ENCODE results near the gene ADAMTS9.

The ADAMTS9 gene

DNA sequence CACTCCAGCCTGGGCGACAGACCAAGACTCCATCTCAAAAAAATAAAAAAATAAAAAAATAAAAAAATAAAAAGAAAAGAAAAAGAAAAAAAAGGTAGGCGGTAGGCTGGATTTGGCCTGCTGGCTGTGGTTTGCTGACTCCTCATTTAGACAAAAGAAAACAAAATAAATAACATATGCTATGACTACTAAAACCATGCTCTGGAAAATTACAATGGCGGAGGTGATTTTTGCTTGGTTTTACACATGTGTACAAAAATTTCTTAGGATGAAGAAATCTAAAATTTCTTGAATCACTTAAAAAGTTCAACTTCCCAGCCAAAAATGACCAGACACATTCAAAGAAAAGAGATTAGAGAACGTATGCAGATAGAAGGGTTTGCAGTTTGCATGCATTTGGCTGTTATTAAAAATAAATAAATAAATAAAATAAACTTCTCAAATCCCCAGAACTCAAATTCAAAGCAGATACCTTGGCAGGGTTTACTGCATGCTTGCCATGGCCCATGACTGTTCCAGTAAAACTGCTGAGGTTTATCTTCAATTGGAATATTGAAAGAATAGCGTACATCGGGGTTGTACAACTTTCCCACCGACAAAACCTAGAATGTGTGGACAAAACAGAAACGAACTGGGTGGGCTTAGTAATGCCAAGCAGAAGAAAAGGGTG is 65.9 kb downstream of the ADAMTS9 start:
- DNase-seq (ENCODE audit: low read depth, low spot score): no peak

DNA sequence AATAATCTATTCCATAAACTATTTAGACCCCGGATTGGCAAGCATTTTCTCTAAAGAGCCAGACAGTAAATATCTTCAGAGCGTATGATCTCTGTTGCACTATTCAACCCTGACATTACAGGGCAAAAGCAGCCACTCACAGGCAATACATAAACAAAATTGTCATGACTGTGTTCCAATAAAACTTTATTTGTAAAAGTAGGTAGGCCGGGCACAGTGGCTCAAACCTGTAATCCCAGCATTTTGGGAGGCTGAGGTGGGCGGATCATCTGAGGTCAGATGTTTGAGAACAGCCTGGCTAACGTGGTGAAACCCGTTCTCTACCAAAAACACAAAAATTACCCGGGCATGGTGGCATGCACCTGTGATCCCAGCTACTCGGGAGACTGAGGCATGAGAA is 66.5 kb downstream of the ADAMTS9 start:
- no peak for DNase-seq (ENCODE audit: low read depth, low spot score)

DNA sequence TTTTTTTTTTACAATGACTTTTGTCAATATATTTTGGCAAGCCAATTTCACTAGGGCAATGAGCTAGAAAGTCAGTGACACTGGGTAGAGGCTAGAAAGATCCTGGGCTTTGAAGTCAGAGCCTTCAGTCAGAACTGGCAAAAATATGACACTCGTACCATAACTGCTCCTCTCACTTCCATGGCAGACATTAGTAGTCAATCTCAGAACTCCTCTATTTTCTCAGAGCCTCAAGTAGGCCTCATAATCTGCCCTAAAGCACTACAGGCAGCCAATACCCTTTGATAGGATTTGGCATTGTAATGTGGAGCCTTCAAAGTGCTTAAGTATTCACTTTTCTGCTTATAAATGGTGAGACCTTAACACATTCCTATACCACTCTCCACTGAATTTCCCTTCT is 67.8 kb downstream of the ADAMTS9 start:
- no peak for DNase-seq (ENCODE audit: low read depth, low spot score)

DNA sequence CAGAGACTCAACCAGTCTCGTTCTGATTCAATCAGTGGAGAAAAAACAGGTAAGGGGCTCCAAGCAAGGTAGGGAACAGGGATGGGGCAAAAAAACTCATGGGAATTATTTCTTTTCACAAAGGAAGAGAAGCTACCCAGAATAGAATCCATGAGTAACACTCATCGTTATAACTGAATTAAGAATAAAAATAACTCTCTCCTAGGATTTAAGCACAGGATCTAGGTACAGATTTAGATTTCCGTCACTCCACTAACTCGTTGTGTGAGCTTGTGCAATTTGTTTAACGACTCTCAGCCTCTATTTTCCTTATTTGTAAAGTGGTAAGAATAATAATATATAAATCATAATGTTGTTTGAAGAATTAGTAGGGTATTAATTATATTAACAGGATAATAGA is 68.6 kb downstream of the ADAMTS9 start:
- DNase-seq (ENCODE audit: low read depth, low spot score): no peak

DNA sequence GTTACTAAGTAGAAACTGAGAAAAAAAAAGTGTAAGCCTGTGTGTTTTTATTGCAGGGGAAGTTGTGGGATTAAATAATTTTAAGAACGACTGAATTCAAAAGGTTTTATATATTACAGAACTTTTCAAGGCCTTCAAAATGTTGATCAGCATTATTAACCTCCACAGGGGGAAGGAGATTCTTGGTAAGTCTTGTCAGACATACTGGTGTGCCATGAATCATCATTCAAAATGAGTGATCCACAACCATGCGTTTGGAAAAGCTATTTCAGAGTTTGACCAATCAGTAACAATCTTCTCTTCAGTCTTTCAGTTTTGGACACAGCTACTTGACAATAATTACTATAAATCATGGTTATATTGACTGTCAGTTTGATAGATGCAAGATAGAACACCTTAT is 70.2 kb downstream of the ADAMTS9 start:
- no peak for DNase-seq (ENCODE audit: low read depth, low spot score)

DNA sequence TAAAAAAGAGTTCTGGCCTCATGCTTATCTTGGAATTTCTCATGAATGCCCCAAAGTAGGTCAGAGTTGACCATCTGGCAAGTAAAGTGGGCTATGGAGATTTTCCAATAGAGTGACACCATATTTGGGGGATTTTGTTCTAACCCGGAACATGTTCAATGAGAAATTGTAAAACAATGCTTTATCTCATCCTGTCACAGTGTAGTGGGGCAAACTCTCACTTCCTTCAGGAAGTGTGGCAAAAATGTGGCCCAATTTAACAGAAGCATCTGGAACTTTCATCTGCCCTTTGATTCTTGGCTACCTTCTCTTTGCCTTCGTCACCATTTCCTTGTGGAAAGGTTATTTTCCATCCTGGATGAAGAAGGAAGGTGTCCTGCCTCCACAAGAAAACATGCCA is 70.8 kb downstream of the ADAMTS9 start:
- no peak for DNase-seq (ENCODE audit: low read depth, low spot score)

DNA sequence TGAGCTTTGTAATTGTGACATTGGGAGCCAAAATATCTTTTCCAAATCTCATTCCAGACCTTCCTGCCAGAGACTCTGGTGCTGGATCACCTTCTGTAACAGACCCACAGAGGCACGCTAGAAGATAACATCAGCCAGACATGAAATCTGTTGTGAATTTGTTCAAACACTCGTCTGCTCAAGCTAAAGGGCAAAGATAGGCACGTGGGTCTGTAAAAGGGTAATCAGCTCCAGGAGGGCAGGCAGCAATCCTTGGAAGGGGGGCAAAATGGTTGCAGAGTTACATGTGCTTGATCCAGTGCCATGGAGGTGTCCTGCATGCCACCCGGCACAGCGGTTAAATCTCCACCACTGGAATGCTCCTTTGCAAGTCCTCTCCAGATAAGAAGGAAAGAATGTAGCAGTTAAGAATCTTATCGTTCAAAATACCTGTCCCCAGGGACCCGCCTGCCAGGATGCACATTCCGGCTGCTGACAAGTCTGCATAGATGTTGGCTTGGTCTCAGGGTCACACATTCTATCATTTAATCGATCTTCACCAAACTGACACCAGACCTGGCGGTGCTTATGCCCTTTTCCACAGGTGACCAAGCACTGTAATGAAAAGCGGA is 74.8 kb downstream of the ADAMTS9 start:
- DNase-seq (ENCODE audit: low read depth, low spot score): no peak

DNA sequence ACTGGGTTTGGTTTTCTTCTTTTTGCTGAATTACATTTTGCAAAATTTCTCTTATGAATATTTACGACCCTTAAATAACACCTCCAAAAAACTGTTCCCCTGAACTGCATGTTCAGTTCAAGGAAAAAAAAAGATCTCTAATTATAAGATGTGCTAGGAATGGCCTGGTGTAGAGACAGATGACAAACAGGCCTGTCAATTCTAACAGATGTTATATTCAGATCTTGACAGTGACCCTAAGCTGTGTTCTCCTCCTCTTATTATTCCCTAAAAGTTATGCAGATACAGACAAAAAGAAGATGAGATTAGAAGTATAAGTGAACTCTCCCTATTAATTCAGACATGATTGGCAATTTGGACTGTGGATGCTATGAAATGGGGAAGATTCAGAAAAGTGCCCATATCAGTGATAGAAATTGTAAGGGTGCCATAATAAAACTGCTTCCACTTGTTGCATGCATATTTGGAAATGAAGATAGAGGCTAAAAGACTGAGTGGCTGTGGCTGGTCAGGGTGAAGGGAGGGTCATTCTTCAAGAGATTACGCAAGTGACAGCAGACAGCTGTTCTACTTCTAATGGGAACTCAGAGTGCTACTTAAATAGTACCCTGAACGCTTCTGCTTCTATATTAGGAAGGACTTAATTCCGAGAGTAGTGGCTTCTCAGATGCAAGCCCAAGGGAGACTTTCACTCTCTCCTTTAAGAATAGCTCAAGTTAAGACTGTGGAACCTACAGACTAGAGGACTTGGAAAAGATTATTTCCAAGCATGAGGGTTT is 75.5 kb downstream of the ADAMTS9 start:
- no peak for DNase-seq (ENCODE audit: low read depth, low spot score)

DNA sequence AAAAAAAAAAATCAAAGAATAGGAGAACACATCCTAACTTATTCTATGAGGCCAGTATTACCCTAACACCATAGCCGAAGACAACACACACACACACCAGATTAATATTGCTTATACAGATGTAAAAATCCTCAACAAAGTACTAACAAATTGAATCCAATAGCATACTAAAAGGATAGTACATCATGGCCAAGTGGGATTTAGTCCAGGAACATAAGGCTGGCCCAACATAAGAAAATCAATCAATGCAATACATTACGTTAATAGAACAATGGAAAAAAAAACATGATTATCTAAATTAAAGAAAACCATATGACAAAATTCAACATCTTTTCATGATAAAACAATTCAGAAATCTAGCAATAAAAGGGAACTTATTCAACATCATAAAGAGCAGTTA is 79.1 kb downstream of the ADAMTS9 start:
- DNase-seq (ENCODE audit: low read depth, low spot score): no peak

DNA sequence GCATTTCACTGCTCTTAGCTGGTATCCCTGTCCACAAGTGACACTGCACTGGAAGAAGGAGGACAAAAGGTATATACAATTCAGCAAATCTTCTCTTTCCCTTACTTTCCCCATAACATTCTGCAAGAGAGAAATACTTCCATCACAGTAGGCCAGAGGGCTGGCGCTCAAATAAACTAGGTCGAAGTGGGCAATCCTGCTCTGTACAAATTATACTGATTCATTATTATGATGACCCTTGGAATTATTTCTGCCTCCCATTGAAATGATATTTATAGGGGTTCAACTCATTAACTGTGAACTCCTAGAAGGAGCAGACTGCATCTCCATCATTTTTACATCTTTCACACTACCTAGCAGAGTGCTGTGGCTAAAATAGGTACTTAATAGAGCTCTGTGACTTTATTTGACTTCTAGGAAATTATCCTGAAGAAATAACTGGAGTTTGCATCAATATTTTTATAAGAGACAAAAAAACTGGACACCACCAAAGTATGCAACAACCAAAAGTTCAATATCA is 80.7 kb downstream of the ADAMTS9 start:
- no peak for DNase-seq (ENCODE audit: low read depth, low spot score)

DNA sequence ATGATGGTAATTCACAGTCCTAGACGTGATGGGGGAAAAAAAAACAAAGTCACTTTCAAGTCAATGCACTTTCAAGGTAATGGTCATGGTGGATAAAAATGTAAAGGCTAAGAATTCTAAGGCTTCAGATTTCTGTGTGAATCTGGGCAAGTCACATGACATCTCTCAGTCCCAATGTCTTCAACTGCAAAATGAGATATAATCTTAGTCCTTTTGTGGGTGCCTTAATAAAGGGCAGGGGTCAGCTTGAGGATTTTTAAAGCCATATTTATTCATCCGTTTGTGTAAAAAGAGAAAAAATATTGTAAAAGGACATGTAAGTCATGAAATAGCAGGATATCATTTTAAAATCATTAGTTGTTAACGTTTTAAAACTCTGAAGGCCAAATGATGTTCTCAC is 83.5 kb downstream of the ADAMTS9 start:
- no peak for DNase-seq (ENCODE audit: low read depth, low spot score)

DNA sequence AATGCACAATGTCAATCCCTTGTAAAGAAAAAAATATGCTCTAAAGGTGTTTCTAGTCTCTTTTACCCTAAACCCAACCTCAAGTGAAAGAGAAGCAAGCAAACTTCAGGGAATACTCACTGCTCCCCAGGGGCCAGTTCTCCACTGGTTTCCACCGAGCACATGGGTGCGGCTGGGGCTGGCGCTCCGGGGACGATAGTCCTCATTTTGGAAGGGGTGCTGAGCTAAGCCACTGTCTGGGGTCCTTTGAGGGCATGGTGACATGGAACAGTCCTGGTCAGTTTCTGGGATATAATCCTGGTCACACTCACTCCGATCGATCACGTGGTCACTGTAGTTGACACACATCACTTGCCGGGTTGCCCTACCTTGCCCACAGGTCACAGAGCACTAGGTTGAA is 86.0 kb downstream of the ADAMTS9 start:
- DNase-seq (ENCODE audit: low read depth, low spot score): no peak

DNA sequence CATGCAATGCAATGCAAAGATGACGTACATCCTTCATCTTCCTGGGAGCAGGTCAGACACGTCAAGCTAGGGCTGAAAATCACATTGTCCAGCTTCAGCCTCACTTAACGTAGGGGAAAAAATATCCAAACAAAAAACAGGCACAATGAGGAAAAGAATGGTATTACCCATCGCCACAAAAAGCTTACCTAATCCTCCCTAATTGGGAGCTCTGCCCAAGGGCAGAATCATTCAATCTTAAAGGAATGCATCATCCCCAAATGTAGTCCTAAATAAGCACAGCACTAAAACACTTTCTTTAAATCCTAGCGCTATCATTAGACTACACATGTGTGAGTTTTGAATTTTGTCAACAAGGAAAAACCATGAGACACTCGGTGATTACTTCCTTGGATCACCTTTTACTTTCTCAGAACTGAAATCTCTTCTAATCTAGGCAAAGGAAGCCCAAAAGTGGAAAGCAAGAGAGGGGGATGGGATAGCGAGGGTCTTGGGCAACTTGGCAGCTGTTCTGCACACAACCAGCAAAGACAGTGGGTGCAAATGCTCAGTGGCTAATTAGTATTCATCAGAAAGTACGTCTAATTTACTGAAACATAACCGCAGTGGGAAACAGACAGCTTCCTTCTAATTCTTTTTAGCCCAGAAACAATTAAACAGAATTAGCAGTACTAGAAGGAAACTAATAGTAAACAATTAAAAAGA is 87.4 kb downstream of the ADAMTS9 start:
- no peak for DNase-seq (ENCODE audit: low read depth, low spot score)

DNA sequence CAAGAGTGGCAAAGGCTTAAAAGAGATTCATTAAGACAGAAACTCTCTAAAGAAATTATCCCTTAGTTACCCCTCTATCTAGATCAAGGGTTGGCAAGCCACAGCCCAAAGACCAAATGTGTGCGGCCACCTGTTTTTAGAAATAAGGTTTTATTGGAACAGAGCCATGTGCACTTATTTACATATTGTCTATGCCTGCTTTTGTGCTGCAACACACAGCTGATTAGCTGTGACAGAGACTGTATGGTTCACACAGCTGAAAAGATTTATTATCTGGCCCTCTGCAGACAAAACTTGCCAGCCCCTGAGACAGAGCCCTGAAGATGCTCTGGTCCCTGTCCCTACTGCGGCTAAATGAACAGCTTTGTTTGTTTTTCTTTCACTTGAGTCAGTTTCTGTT is 88.1 kb downstream of the ADAMTS9 start:
- DNase-seq (ENCODE audit: low read depth, low spot score): no peak

DNA sequence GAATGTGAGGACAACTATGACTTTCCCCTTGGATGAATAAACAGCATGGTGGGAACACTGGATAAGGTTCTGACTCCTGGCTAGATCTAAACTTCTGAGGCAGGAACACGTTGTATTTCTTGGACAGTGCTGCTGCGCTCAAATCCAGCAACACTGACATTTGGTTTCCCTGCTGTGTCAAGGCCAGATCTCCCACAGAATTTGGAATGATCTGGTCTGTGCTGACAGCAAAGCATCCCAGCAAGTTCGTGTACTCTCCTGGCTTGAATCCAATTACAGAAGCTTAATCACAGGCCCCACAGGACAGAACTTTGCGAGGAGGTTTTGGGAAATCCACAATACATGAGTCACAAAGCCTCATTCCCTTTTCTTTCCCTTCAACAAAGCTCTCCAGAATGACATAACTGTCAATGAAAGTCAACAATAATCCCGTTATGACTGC is 92.5 kb downstream of the ADAMTS9 start:
- no peak for DNase-seq (ENCODE audit: low read depth, low spot score)

DNA sequence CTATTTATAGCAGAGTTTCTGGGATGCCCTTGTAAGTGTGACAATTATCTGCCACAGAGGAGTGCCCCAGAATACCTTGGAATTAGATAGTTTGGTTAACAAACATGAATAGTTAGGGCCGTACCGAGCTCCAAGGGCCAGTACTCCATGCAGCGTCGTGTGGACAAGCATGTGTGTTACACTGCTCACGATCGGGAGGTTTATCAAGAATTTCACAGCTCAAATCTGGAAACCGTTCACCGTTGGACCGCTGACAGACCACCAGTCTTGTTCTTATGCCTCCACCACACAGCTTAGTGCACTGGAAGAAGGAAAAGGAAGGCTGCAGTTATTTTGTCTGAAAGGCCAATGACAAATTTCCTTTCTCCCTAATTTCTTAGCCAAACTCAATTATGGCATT is 93.7 kb downstream of the ADAMTS9 start:
- no peak for DNase-seq (ENCODE audit: low read depth, low spot score)

DNA sequence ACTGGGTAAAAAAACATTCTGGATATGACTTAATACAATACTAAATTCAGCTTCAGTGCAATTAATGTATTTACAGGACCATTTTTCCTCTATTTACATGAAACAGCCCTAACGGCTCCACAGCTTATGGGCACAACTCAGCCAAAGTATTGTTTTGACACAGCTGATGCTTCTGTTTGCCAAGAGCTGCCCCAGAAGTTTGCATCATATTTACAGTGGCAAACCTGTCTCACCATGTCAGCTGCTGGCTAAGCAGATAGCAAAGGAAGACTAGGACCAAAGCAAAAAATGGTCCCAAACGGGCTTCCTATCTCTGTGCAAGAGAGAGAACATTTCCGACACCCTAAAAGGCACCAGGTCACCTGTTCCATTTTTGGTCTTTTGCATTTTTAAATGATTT is 94.5 kb downstream of the ADAMTS9 start:
- DNase-seq (ENCODE audit: low read depth, low spot score): no peak

DNA sequence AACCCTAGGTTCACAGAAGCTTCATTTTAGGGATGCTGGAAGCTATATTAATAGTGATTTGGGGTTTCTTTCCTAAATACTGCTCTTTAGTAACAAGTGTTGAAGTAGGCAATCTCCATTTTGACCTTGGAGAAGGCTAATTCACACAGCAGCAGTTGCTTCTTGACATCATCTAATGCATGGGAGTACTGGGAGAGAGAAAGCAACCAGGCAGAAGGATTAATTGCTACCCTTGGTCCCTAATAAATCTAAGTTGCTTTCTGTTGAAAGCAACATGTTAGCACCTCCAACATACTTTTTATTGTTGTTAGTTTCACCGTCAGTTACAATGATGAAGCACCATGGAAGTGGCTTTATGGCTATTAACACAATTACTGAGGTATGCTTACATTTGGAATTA is 96.2 kb downstream of the ADAMTS9 start:
- DNase-seq (ENCODE audit: low read depth, low spot score): no peak

DNA sequence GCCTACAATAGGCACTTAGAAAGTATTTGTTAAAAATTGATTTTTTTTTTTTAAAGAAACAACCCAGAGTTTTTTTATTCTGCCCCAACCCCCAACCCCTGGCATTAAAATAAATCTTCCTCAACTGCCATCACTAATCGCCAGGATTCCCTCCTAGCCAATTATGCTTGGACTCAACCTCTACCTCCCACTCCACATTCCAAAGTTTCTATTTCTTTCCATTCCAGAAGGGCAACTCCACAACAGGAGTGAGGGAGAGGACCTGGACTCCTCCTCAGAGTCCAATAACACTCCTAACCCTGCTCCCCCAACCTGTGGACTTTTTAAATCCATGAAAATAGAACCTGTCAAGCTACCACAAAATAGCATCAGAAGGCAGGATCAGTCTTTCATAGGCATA is 99.4 kb downstream of the ADAMTS9 start:
- DNase-seq (ENCODE audit: low read depth, low spot score): no peak

DNA sequence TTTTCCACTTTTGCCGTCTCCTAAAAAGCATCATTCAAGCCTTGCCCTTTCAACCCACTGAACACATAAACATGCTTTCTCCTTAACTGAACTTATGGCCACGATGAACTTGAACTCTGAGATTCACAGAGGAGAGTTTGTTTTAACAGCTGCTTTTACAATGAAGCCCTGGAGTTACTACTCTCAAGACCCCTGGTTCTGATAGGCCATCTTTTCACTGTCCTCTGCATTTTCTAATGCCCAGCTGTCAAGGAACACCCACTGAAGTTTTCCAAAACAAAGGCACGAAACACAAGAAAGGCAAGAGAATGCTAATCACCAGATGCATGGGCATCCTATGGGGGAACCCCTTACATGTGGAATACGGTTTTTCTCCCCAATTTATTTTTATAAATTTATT is 100.8 kb downstream of the ADAMTS9 start:
- DNase-seq (ENCODE audit: low read depth, low spot score): no peak

DNA sequence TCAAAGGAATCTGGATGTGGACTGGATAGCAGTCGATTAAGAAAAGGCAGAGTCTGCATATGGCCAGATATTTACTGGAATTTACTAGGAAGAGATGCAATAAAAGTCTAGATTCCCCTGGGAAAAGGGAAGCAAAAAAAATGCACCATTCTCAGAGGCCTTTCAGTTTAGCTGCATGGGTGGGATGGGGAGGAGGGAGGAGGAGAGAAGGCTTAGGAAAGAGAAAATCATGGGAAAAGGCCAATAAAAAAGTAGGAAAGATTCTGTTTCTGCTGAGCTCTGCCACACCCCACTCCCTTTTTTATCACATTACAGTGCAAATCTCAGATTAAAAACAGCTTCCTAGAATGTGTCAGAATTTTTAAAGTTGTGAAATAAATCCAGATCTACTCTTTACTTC is 103.6 kb downstream of the ADAMTS9 start:
- DNase-seq (ENCODE audit: low read depth, low spot score): no peak

DNA sequence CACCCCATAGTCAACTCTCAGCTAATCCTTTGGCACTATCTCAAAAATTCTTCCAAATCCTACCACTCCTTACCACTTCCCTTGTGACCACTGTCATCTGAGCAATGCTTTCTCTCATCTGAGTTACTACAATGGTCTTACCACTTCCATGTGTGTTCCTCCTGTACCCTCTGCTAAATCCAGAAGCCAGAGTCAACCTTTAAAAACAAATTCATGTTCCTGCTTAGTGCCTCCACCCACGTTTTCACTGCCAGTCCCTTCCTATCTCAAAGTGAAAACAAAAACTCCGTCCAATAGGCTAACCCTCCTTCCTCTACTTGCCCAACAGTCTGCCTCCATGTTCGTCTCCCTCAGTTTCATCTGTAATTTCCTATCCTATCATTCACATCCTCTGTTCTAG is 109.0 kb downstream of the ADAMTS9 start:
- DNase-seq (ENCODE audit: low read depth, low spot score): no peak

Data from activated CD4-positive, CD25-positive, alpha-beta regulatory T cell treated with anti-CD3 and anti-CD28 coated beads, Interleukin-2, amount 50 U/mL, for 16 hours (primary cell).